Fibroblast of gingiva (primary cell): ENCODE data around the gene HSFY2.
"Not testable (repeated sequence)": the region's sequence is repeated elsewhere in the genome, so short reads cannot be mapped to it uniquely, and the experiment has no call there.

ENCODE experiments used
- DNase-seq: peaks from one replicate; pipeline ENCODE4 v3.0.0-alpha.2; 2011; ENCODE audit warnings: low read depth

Gene HSFY2

GRCh38 chrY:18773635-18774034, at the start of gene HSFY2:
TSS of gene HSFY2 (minus strand) at chrY:18773735. CDS start at chrY:18773618, 117 bp downstream.
- not testable (repeated sequence) for DNase-seq

DNA sequence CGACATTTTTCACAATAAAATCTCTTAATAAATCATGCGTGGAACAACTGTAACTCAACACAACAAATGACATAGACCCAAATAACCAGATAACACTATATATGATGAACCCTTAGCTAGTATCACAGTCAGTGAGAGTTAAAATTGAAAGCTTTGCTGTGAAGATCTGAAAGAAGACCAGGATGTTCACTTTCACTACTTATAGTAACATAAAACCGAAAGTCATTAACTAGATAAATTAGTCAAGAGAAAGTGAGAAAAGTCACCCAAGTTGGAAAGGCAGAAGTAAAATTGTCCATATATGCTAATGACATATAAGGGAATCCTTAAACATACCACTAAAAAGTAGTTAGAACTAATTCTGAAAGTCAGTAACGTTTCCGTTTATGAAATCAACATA, 42.2 kb upstream of the HSFY2 start:
- DNase-seq = not testable (repeated sequence)

- not testable (repeated sequence) for DNase-seq
These were observed 15.3 kb upstream of the HSFY2 start for GRCh38 chrY:18788757-18789406.

GRCh38 chrY:18754077-18754476, 19.5 kb downstream of the HSFY2 start:
- DNase-seq = not testable (repeated sequence)

DNA sequence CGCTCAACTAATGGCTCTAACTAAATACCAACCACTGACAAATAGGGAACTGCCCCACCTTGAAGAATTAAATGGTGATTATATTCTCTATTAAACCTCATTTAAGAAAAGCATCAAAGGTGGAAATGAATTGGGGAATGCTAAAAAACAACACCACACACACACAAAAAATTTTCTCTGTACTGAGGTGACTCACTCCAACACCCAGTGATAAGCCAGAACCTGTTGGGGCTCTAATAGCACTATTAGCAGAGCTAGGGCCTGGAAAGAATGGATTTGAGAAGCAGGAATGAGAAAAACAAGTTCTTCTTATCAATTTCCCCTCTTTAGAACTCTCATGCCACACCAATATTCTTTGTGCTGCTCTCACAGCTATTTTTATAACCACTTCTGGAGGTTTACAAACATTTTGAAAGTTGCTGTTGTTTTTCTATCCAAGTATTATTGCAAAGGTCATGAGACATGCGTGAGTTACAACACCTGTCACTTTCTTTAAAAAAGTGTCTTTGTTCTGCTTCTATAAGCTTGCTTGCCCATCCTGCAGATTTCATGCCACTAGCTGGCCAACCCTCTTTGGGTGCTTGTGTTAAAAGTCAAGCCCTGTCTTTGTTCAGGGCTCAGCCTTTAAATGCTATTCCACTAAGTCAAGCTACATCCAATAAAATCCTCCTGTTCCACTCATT, 20.3 kb downstream of the HSFY2 start:
- DNase-seq = not testable (repeated sequence)

DNA sequence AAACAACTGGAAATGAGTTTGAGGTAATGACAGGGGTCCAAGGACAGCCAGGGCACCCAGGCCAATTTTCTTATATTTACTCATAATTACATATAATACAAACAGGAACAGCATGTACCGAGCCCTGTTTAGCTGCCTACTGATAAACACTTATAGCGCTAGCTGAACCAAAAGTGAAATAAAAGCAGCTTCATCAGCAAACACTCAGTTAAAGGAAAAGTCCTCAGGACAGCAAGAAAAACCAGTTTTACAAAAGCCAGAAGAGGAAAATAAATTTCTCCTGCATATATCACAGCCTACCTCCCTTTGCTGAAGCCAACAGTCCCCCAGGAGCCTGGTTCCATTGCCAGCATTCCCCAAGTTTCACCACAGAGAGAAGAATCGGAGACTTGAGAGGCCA, 49.8 kb downstream of the HSFY2 start:
- not testable (repeated sequence) for DNase-seq
